Mammary epithelial cell (primary cell): ENCODE results near the gene LTA.

Experiments used
- CTCF ChIP-seq, 2 donors: IDR thresholded peaks in 1 of 2; conservative IDR thresholded peaks in 1 of 2; 2 replicates each; pipeline ENCODE4 v1.5.1; 2011 to 2012; ENCODE audit warnings: inconsistent platforms in 2 of 2, low read length in 2 of 2, mild to moderate bottlenecking in 2 of 2, control low read depth in 1 of 2, low read depth in 1 of 2; ENCODE audit not compliant: insufficient read depth in 1 of 2; ENCODE audit errors: extremely low read depth in 1 of 2
- EZH2 ChIP-seq: IDR thresholded peaks from 2 replicates; pipeline ENCODE4 v1.6.1; 2012; ENCODE audit warnings: low read length, inconsistent platforms, borderline replicate concordance

DNA sequence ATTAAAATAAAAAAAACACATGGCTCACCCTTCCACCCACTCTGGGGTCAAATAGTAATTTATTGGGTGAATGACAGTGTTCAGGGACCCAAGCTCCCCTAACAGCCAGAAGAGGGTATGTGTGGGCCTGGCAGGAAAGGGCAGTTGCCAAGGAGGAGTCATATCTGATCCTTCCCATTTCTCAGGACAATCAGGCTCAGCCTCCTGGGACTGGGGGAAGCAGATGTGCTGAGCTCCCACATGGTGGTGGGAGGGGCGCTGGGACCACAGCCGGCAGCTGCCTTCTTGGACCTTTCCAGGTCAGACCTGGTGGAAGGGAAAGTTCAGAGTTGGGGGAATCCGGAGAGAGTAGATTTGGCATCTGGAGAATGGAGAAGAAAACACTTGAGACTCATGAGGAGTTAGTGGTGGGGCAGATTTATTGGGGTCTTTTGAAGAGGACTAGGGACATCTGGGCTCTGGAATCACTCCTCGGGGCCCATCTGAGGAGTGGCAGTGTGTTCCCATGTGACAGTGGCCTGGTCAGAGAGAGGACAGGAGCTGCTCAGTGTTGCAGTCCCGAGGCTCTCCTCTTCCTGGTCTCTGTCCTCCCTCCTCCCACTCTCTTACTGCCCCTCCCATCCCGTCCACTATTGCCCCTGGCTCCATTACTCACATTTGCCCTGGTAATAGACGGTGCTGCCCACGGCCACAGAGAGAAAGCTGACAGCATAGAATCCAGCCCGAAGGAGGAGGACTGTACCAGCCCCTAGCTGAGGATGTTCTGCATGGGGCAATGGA is 17.0 kb downstream of the LTA start:
- no peak for TF ChIP-seq CTCF (conservative IDR thresholded peaks at IDR 0.05 in 1 of 2, IDR thresholded peaks at IDR 0.05 in 1 of 2; ENCODE audit: extremely low read depth in 1 of 2, insufficient read depth in 1 of 2, low read depth in 1 of 2, low read length in 2 of 2)
- TF ChIP-seq EZH2, result no peak
